Measurements from ENCODE around the gene GNAI3. TPM values are rescaled to one million over a fixed set of nuclear protein-coding genes. Genes with fewer than 3 reads are reported as not detected.

The GNAI3 gene
- total RNA-seq, 2 donors from 2014 or later = 3.6 to 4.9 TPM

GRCh38 chr1:109547463-109548320, 723 bp upstream of the GNAI3 start:
- no peak for TF ChIP-seq CTCF (IDR thresholded peaks at IDR 0.05)
- Histone ChIP-seq H3K9me3 (no peaks in the 10 kb centered on the region), H3K27ac (peak overlapping the region; percentile 94 to 98 (median 98)), H3K4me1 (peaks cover 32% of the 10 kb centered on the region), H3K27me3 (no peaks in the 10 kb centered on the region), H3K36me3 (replicated peaks in 1 of 2; ENCODE audit: insufficient read depth in 1 of 2, low read depth in 2 of 2) (no peaks in the 10 kb centered on the region), H3K4me3 (peak overlapping the region; percentile 42 to 72)
- DNase-seq (peak; percentile 40 to 57 (median 48)), ATAC-seq (peak; percentile 24)
- intact Hi-C loops (cut with DNase I) = loop anchor here (10.0 kb wide), 1 partner anchor 227 kb away; no protein-coding TSS in a partner anchor
- 2 to 6% methylated on average over 21 to 22 of the region's 22 CpGs for WGBS, 2 donors

- Histone ChIP-seq H3K27me3 (no peaks in the 10 kb centered on the region), H3K4me1 (peaks cover 19% of the 10 kb centered on the region), H3K36me3 (replicated peaks in 1 of 2; ENCODE audit: insufficient read depth in 1 of 2, low read depth in 2 of 2) (no peaks in the 10 kb centered on the region), H3K27ac (no peak overlapping the region), H3K4me3 (no peak overlapping the region), H3K9me3 (no peaks in the 10 kb centered on the region)
- ATAC-seq = no peak
- DNase-seq = no peak
- intact Hi-C loops (cut with DNase I) = no loop called here
- TF ChIP-seq POLR2A (IDR thresholded peaks at IDR 0.05) (no peak), CTCF (IDR thresholded peaks at IDR 0.05) (no peak)
- WGBS, 2 donors = 95 to 100% methylated on average over 2 of the region's 2 CpGs
Observed at GRCh38 chr1:109556563-109556962, 8.1 kb downstream of the GNAI3 start.

- WGBS, 2 donors = 78 to 86% methylated on average over 5 of the region's 5 CpGs
- ATAC-seq = no peak
- no peaks in the 10 kb centered on the region for H3K36me3 ChIP-seq (replicated peaks in 1 of 2; ENCODE audit: insufficient read depth in 1 of 2, low read depth in 2 of 2)
- TF ChIP-seq POLR2A (IDR thresholded peaks at IDR 0.05) (no peak), CTCF (IDR thresholded peaks at IDR 0.05) (no peak)
- peaks cover 25% of the 10 kb centered on the region for H3K4me1 ChIP-seq
- H3K27ac ChIP-seq = no peak overlapping the region
- no peaks in the 10 kb centered on the region for H3K27me3 ChIP-seq
- H3K9me3 ChIP-seq = no peaks in the 10 kb centered on the region
- no peak overlapping the region for H3K4me3 ChIP-seq
- DNase-seq = no peak
- intact Hi-C loops (cut with DNase I) = no loop called here
Observed at GRCh38 chr1:109557520-109557919, 9.1 kb downstream of the GNAI3 start.

GRCh38 chr1:109559995-109560394, 11.6 kb downstream of the GNAI3 start:
- ATAC-seq = no peak
- peaks cover 49% of the 10 kb centered on the region for H3K4me1 ChIP-seq
- TF ChIP-seq POLR2A (IDR thresholded peaks at IDR 0.05) (no peak), CTCF (IDR thresholded peaks at IDR 0.05) (no peak)
- no peak overlapping the region for H3K4me3 ChIP-seq
- no peaks in the 10 kb centered on the region for H3K9me3 ChIP-seq
- no peaks in the 10 kb centered on the region for H3K36me3 ChIP-seq (replicated peaks in 1 of 2; ENCODE audit: insufficient read depth in 1 of 2, low read depth in 2 of 2)
- H3K27ac ChIP-seq = no peak overlapping the region
- H3K27me3 ChIP-seq = no peaks in the 10 kb centered on the region
- intact Hi-C loops (cut with DNase I) = no loop called here
- DNase-seq = no peak

Measured in body of pancreas (tissue), 4 donors.